ENCODE measurements around the gene ATG9A.

DNA sequence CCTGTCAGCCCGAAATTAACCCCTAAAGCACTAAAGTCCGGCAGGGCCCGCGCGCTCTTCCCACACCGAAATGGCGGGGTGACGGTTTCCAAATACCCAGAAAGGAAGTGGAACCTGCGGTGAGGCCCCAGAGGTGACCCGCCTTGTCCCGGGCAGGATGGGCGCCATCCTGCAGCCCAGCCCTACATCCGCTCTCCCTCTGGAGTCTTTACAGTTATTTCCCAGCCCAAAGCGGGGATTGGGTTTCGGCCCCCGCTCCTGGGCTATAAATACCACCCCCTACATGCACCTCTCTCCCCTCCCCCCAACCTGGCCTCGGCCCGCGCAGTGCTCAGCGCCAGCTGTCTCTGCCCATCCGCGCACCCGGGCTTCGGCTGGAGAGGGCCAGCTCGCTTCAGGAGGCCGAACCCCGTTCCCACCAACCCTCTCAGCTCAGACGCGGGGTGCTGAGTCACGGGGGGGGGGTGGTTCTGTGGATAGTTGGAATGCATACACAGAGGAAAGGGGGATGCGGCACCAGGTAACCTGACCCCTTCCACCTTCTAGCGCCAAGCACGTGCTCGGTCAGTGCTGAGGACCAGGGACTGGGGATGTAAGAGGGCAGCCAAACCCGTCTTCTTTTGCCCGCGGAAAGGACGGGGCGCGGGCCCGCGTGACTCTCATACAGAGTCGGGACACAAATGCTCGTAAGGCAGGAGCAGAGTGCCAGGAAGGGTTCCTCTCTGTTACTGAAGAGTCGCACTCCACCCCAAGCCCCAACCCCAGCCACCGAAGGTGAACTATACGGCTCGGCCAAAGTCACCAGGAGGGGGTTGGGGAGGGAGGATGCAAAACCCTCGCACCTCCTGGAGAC is 23.7 kb upstream of the ATG9A start, which contains the start of gene TUBA4B:
- TF ChIP-seq, protein P1, sequence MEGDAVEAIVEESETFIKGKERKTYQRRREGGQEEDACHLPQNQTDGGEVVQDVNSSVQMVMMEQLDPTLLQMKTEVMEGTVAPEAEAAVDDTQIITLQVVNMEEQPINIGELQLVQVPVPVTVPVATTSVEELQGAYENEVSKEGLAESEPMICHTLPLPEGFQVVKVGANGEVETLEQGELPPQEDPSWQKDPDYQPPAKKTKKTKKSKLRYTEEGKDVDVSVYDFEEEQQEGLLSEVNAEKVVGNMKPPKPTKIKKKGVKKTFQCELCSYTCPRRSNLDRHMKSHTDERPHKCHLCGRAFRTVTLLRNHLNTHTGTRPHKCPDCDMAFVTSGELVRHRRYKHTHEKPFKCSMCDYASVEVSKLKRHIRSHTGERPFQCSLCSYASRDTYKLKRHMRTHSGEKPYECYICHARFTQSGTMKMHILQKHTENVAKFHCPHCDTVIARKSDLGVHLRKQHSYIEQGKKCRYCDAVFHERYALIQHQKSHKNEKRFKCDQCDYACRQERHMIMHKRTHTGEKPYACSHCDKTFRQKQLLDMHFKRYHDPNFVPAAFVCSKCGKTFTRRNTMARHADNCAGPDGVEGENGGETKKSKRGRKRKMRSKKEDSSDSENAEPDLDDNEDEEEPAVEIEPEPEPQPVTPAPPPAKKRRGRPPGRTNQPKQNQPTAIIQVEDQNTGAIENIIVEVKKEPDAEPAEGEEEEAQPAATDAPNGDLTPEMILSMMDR (IDR thresholded peaks at IDR 0.05), result no peak
- no peak for TF ChIP-seq POLR2A (IDR thresholded peaks at IDR 0.05)
